AG09309 (cell line): Measurements from ENCODE around the gene CUL5.

Source experiments
- DNase-seq: peaks from one replicate; pipeline ENCODE4 v3.0.0-alpha.2; 2010; ENCODE audit warnings: low read depth
- H3K4me3 ChIP-seq: 2 replicates; pipeline ENCODE4 v1.5.1; 2011; ENCODE audit warnings: mild to moderate bottlenecking, low read depth, low read length, moderate library complexity; ENCODE audit not compliant: control insufficient read depth
- TF ChIP-seq, protein P1 (sequence below): IDR thresholded peaks from 2 replicates; pipeline ENCODE4 v1.5.1; 2011; ENCODE audit warnings: mild to moderate bottlenecking, low read depth, low read length, inconsistent platforms; ENCODE audit not compliant: insufficient read depth, control insufficient read depth; ENCODE audit errors: missing control alignments

CUL5 gene

DNA sequence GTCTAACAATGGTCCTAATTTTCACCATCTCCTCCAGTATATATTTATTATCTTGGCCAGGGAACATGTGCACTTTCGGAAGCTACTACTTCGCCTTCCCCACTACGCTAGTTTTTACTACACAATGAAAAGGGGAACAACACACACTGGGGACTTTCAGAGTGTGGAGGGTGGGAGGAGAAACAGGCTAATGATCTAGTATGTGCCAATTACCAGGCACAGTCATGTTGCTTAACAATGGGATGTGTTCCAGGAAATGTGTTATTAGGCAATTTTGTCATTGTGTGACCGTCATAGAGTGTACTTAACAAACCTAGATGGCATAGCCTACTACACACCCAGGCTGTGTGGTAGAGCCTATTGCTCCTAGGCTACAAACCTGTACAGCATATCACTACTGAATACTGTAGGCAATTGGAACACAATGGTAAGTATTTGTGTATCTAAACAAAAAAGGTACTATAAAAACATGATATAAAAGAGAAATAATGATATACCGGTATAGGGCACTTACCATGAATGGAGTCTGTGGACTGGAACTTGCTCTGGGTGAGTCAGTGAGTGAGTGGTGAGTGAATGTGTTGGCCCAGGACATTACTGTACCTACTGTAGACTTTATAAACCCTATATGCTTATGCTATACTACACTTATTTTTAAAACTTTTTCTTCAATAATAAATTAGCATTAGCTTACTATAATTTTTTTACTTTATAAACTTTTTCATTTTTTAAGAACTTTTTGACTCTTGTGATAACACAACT, 20.1 kb upstream of the CUL5 start:
- H3K4me3 ChIP-seq: no peak overlapping the region
- TF ChIP-seq, protein P1, sequence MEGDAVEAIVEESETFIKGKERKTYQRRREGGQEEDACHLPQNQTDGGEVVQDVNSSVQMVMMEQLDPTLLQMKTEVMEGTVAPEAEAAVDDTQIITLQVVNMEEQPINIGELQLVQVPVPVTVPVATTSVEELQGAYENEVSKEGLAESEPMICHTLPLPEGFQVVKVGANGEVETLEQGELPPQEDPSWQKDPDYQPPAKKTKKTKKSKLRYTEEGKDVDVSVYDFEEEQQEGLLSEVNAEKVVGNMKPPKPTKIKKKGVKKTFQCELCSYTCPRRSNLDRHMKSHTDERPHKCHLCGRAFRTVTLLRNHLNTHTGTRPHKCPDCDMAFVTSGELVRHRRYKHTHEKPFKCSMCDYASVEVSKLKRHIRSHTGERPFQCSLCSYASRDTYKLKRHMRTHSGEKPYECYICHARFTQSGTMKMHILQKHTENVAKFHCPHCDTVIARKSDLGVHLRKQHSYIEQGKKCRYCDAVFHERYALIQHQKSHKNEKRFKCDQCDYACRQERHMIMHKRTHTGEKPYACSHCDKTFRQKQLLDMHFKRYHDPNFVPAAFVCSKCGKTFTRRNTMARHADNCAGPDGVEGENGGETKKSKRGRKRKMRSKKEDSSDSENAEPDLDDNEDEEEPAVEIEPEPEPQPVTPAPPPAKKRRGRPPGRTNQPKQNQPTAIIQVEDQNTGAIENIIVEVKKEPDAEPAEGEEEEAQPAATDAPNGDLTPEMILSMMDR: no peak
- no peak for DNase-seq

DNA sequence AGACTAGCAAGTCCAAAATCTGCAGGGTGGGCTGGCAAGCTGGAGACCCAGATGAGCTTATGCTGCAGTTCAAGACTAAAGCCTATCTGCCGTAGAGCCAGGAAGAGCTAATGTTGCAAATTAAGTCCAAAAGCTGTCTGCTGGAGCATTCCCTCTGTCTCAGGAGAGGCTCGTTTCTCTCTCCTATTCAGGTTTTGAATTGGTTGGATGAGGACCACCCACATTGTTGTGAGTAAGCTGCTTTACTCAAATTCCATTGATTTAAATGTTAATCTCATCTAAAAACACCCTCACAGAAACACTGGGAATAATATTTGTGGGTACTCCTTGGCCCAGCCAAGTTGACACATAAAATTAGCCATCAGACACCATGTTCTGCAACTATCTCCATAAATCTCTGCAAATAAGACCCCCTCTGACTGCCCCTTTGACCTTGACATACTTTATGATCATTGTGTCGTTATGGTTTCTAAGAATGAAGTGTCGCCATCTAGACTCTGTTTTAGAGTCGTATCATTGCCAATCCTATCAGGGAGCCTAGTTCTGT, 16.8 kb upstream of the CUL5 start:
- TF ChIP-seq, protein P1: no peak
- H3K4me3 ChIP-seq: no peak overlapping the region
- DNase-seq: no peak

DNA sequence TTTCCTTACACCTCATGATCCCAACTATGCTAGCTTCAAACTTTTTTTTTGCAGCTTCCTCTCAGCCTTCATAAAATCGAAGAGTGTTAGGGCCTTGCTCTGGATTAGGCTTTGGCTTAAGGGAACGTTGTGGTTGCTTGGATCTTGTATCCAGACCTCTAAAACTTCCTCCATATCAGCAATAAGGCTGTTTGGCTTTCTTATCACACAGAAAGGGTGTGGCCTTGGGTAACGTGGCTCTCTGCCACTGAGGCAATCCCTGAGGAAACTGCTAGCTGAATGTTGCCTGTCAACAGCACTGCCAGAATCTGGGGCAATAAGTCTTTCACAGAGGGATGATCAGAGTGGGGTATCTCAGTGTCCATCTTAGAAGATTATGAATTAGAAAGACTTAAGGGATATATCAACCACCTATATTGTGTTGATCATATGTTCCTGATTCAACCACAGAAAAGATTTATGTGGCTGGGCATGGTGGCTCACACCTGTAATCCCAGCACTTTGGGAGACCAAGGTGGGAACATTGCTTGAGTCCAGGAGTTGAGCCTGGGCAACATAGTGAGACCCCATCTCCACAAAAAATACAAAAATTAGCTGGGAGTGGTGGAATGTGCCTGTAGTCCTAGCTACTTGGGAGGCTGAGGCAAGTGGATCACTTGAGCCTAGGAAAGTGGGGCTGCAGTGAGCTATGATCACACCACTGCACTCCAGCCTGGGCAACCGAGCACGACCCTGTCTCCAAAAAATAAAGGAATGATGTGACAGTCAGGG, 12.5 kb upstream of the CUL5 start:
- DNase-seq: no peak
- TF ChIP-seq, protein P1: no peak
- H3K4me3 ChIP-seq: no peak overlapping the region

DNA sequence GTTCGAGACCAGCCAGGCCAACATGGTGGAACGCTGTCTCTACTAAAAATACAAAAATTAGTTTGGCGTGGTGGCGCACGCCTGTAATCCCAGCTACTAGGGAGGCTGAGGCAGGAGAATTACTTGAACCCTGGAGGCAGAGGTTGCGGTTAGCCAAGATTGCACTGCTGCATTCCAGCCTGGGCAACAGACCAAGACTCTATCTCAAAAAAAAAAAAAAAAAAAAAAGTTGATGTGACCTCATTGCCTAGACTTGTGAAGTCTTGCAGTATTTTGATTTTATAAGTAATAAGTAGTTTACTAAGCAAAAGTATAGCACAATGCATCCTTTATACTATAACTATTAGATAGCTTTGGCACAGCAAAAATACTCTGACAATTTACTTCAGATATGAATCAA, 9.9 kb upstream of the CUL5 start:
- TF ChIP-seq, protein P1: no peak
- no peak overlapping the region for H3K4me3 ChIP-seq
- no peak for DNase-seq

DNA sequence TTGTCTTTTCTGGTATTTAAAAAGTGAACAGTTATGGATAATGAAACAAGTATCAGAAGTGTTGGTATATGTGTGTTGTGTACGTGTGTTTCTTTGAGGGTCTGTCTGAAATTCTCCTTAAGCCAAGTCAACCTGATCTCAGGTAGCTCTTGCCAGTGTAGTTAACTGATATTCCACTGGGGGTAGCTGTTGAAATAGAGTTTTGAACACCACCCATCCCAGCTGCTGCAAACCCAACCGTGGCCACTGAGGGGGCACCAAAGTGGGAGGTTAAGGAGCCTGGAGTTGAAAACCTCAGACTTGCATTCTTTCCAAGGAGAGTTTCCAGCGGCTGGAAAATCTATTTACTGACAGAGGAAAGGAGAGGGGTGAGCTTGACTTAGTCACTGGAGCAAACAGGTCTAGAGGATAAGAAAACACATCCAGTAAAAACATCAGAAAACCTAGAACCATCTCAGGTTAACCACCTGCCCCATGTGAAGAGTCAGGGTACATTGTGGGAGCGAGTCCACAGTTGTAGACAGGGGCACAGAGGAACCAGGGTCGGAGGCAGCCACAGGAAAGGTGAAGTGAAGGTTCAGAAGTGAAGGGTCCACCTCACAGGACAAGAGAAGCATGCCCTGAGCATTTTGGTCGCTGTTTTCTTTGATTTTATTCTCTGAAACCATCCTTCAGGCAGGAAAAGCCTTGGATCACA, 8.8 kb upstream of the CUL5 start:
- H3K4me3 ChIP-seq: no peak overlapping the region
- TF ChIP-seq, protein P1: peak; percentile 32
- no peak for DNase-seq

DNA sequence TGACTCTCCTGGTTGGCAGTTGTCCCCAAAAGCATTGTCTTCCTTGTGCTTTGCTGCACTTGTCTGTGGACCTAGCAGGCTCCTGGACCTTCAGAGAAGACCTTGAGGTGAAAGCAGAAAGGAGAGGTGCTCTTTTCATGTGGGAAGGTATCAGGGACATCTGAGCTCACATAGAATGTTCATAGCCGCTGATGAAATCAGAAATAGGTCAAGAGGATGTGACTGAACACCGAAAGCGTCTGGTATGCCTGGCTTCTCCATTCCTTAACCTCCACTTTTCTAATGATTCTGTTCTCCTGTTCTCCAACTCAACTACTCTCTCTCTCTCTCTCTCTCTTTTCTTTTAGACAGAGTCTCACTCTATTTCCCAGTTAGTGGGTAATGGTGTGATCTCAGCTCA, 6.2 kb upstream of the CUL5 start:
- TF ChIP-seq, protein P1: no peak
- H3K4me3 ChIP-seq: no peak overlapping the region

More for the DNA sequence above, 6.2 kb upstream of the CUL5 start:
- no peak for DNase-seq
